HepG2 (cell line): Measurements from ENCODE around the gene CTIF. TPM values are rescaled to one million over a fixed set of nuclear protein-coding genes. Genes with fewer than 3 reads are reported as not detected.

Experiments used
- ATAC-seq: fragments of 200-7000 bp; cut with Tn5 transposase; 3 replicates; pipeline ENCODE4 v1.9.1; 2020; ENCODE audit warnings: mild to moderate bottlenecking, moderate library complexity
- BruUV-seq: library from RNA; stranded (reverse); fragments of 400-500 nt; replicated peaks from 2 replicates; lab custom pipeline; 2021; lab: Mats Ljungman, UMichigan
- CTCF ChIA-PET: fragments of 300-600 bp; formaldehyde crosslinking; extraction: SDS; loops from one replicate; lab custom pipeline; 2021; ENCODE audit warnings: low total read pairs, inconsistent platforms, low intra/inter-chr PET ratio; lab: Yijun Ruan, JAX
- POLR2A ChIA-PET: fragments of 350-600 bp; sonication (Branson Sonifier 250); formaldehyde crosslinking; loops from one replicate; lab custom pipeline; 2020; ENCODE audit warnings: antibody characterized with exemption, inconsistent platforms; lab: Yijun Ruan, JAX
- DNase-seq: peaks from one replicate; pipeline ENCODE4 v3.0.0-alpha.2; 2015; ENCODE audit warnings: low spot score
- FAIRE-seq: peaks from 3 replicates; lab custom pipeline; 2011; peaks lifted over from hg19 to GRCh38; lab: Jason Lieb, UNC
- H2AFZ ChIP-seq: one replicate; pipeline ENCODE4 v1.6.1; 2011; ENCODE audit warnings: low read length, inconsistent platforms
- H3K27ac ChIP-seq: fragments of 300-600 bp; 3 replicates; pipeline ENCODE4 v1.8.0; 2011; ENCODE audit warnings: mixed run types, mild to moderate bottlenecking, mixed read lengths, low read length, inconsistent platforms; ENCODE audit not compliant: insufficient read depth; ENCODE audit errors: extremely low read length
- H3K27me3 ChIP-seq, 2 experiments: fragments of 200-600 bp in 1 of 2; 2 replicates in 1 of 2; 3 replicates in 1 of 2; pipeline versions ENCODE4 v1.6.0 to v1.8.0; 2011; ENCODE audit warnings: low read length in 2 of 2, mild to moderate bottlenecking in 2 of 2, moderate library complexity in 2 of 2, inconsistent platforms in 1 of 2; ENCODE audit not compliant: insufficient read depth in 2 of 2, control insufficient read depth in 1 of 2
- H3K36me3 ChIP-seq, 2 experiments: fragments of 200-600 bp in 1 of 2; replicated peaks in 1 of 2; 2 replicates in 1 of 2; 3 replicates in 1 of 2; pipeline versions ENCODE4 v1.5.1 to v1.8.0; 2011; ENCODE audit warnings: low read length in 2 of 2, inconsistent platforms in 1 of 2; ENCODE audit not compliant: insufficient read depth in 2 of 2, control insufficient read depth in 1 of 2
- H3K4me1 ChIP-seq: 2 replicates; pipeline ENCODE4 v1.5.1; 2012; ENCODE audit warnings: low read length, inconsistent platforms; ENCODE audit not compliant: insufficient read depth
- H3K4me2 ChIP-seq: 2 replicates; pipeline ENCODE4 v1.6.0; 2011; ENCODE audit warnings: low read depth, low read length, inconsistent platforms
- H3K4me3 ChIP-seq, 3 experiments: fragments of 200-600 bp in 1 of 3; sonication (generic), shearing (Covaris generic) in 1 of 3; replicated peaks in 1 of 3; 2 replicates each; pipeline ENCODE4 v1.5.1; 2011 to 2016; ENCODE audit warnings: low read length in 3 of 3, inconsistent platforms in 2 of 3, low read depth in 2 of 3, mild to moderate bottlenecking in 2 of 3, control low read depth in 1 of 3, mixed read lengths in 1 of 3; ENCODE audit not compliant: insufficient read depth in 1 of 3
- H3K79me2 ChIP-seq: one replicate; pipeline ENCODE4 v1.6.1; 2011; ENCODE audit warnings: low read length, inconsistent platforms; ENCODE audit not compliant: insufficient read depth
- H3K9ac ChIP-seq: 2 replicates; pipeline ENCODE4 v1.6.0; 2011; ENCODE audit warnings: mild to moderate bottlenecking, low read depth, low read length, inconsistent platforms; ENCODE audit not compliant: insufficient read depth
- H3K9me3 ChIP-seq: 2 replicates; pipeline ENCODE4 v1.5.1; 2012; ENCODE audit warnings: mild to moderate bottlenecking, low read length
- H4K20me1 ChIP-seq: 2 replicates; pipeline ENCODE4 v1.6.0; 2011; ENCODE audit warnings: inconsistent platforms, mild to moderate bottlenecking, low read length, moderate library complexity; ENCODE audit not compliant: insufficient read depth
- ATF7 ChIP-seq, 2 experiments: fragments of 450-650 bp in 1 of 2; sonication (generic) in 1 of 2; formaldehyde crosslinking in 1 of 2; IDR thresholded peaks; 2 replicates each; pipeline versions ENCODE4 v1.4.0 to v1.6.1; 2016 to 2020; ENCODE audit warnings: antibody characterized with exemption in 1 of 2, mild to moderate bottlenecking in 1 of 2, missing genetic modification reagents in 1 of 2
- ATRX ChIP-seq: sonication (generic); formaldehyde crosslinking; IDR thresholded peaks from 2 replicates; pipeline ENCODE4 v1.4.0; 2020; ENCODE audit warnings: missing genetic modification reagents, borderline replicate concordance
- CHD4 ChIP-seq: fragments of 200-600 bp; sonication (generic); IDR thresholded peaks from 2 replicates; pipeline ENCODE4 v1.7.0; 2017; ENCODE audit warnings: mild to moderate bottlenecking, low read length, borderline replicate concordance
- CREB1 ChIP-seq, 2 experiments: fragments of 450-650 bp in 1 of 2; IDR thresholded peaks; 2 replicates each; pipeline ENCODE4 v1.6.1; 2016 to 2017; ENCODE audit warnings: control low read depth in 1 of 2, mild to moderate bottlenecking in 1 of 2, missing compliant biosample characterization in 1 of 2, missing genetic modification characterization in 1 of 2
- ETV6 ChIP-seq: sonication (generic); formaldehyde crosslinking; conservative IDR thresholded peaks from 2 replicates; pipeline ENCODE4 v1.4.0; 2020; ENCODE audit warnings: missing genetic modification reagents
- HNRNPUL1 ChIP-seq: fragments of 200-400 bp; formaldehyde crosslinking; IDR thresholded peaks from 2 replicates; pipeline ENCODE4 v1.6.1; 2017; ENCODE audit warnings: low read depth, mild to moderate bottlenecking, low read length, moderate library complexity
- NBN ChIP-seq: fragments of 450-650 bp; conservative IDR thresholded peaks from 2 replicates; pipeline ENCODE4 v1.6.1; 2017
- TBX3 ChIP-seq: fragments of 450-650 bp; IDR thresholded peaks from 2 replicates; pipeline ENCODE4 v1.6.1; 2017; ENCODE audit warnings: antibody characterized with exemption, mild to moderate bottlenecking, inconsistent platforms, borderline replicate concordance
- TCF12 ChIP-seq, 2 experiments: fragments of 450-650 bp in 1 of 2; sonication (generic) in 1 of 2; formaldehyde crosslinking in 1 of 2; IDR thresholded peaks; 2 replicates each; pipeline versions ENCODE4 v1.6.1 to v1.8.0; 2017 to 2022; ENCODE audit warnings: antibody characterized with exemption in 1 of 2, mild to moderate bottlenecking in 1 of 2, missing genetic modification reagents in 1 of 2, moderate library complexity in 1 of 2
- ZNF20 ChIP-seq: sonication (generic); formaldehyde crosslinking; IDR thresholded peaks from 2 replicates; pipeline ENCODE4 v1.4.0; 2020; ENCODE audit warnings: mild to moderate bottlenecking, moderate library complexity, missing genetic modification reagents
- ZNF264 ChIP-seq: sonication (generic); formaldehyde crosslinking; IDR thresholded peaks from 2 replicates; pipeline ENCODE4 v1.4.0; 2020; ENCODE audit warnings: missing genetic modification reagents
- ZNF446 ChIP-seq: sonication (generic); formaldehyde crosslinking; IDR thresholded peaks from 2 replicates; pipeline ENCODE4 v1.5.0; 2020; ENCODE audit warnings: mild to moderate bottlenecking, missing genetic modification reagents
- ZNF576 ChIP-seq: sonication (generic); formaldehyde crosslinking; IDR thresholded peaks from 2 replicates; pipeline ENCODE4 v1.4.0; 2020; ENCODE audit warnings: mild to moderate bottlenecking, missing genetic modification reagents
- ZNF589 ChIP-seq: sonication (generic); formaldehyde crosslinking; conservative IDR thresholded peaks from 2 replicates; pipeline ENCODE4 v1.8.0; 2022; ENCODE audit warnings: mild to moderate bottlenecking, moderate library complexity, missing genetic modification reagents
- ZNF709 ChIP-seq: sonication (generic); formaldehyde crosslinking; IDR thresholded peaks from 2 replicates; pipeline ENCODE4 v1.5.0; 2020; ENCODE audit warnings: mild to moderate bottlenecking, missing genetic modification reagents
- ZXDC ChIP-seq: sonication (generic); formaldehyde crosslinking; IDR thresholded peaks from 2 replicates; pipeline ENCODE4 v1.5.0; 2020; ENCODE audit warnings: mild to moderate bottlenecking, missing genetic modification reagents
- WGBS: methylation state at CpG from one replicate; pipeline ENCODE4 v1.1.6; 2017; ENCODE audit warnings: low lambda C conversion rate; 5-methylcytosine and 5-hydroxymethylcytosine counted together
- in situ Hi-C: cut with HindIII; loops from 2 replicates; pipeline ENCODE4 v1.10.0; 2017; ENCODE audit warnings: low pct_unique_long_range_greater_than_20kb; ENCODE audit not compliant: extremely low pct_ligation_motif_present
- intact Hi-C: fragments of 100-400 bp; cut with micrococcal nuclease; formaldehyde crosslinking; loops from one replicate; pipeline ENCODE4 v1.10.0; 2022; ENCODE audit not compliant: unreplicated experiment
- polyA plus RNA-seq, 8 experiments: library from polyadenylated mRNA; depleted of rRNA in 3 of 8; stranded (reverse) in 7 of 8; unstranded in 1 of 8; fragments of >200 nt; fragmentation: Illumina TruSeq in 4 of 8; extraction: Trizol in 4 of 8; gene quantifications; 2 replicates each; pipeline versions ENCODE4 v1.2.1 to v1.2.3, GENCODE V29; 2011 to 2016; ENCODE audit warnings: low read depth in 4 of 8, missing spikeins in 1 of 8, mixed read lengths in 1 of 8; ENCODE audit not compliant: insufficient read depth in 1 of 8
- total RNA-seq, 5 experiments: library from RNA; depleted of rRNA; stranded (reverse); fragments of >200 nt; fragmentation: Illumina TruSeq; extraction: Trizol; gene quantifications; 2 replicates each; pipeline ENCODE4 v1.2.3, GENCODE V29; 2016; ENCODE audit warnings: low read depth in 1 of 5
- TF ChIP-seq, protein P1 (sequence below): sonication (generic); formaldehyde crosslinking; IDR thresholded peaks from 2 replicates; pipeline ENCODE4 v1.4.0; 2020; ENCODE audit warnings: mild to moderate bottlenecking, missing genetic modification reagents
- TF ChIP-seq, protein P2 (sequence below): sonication (generic); formaldehyde crosslinking; conservative IDR thresholded peaks from 2 replicates; pipeline ENCODE4 v1.4.0; 2020; ENCODE audit warnings: missing genetic modification reagents

CTIF gene
- total and polyA plus RNA-seq, 2 of the 13 experiments (the other 11 are each of a cell fraction or from before 2014, with no cell fraction given): 18.2 to 28.0 TPM

DNA sequence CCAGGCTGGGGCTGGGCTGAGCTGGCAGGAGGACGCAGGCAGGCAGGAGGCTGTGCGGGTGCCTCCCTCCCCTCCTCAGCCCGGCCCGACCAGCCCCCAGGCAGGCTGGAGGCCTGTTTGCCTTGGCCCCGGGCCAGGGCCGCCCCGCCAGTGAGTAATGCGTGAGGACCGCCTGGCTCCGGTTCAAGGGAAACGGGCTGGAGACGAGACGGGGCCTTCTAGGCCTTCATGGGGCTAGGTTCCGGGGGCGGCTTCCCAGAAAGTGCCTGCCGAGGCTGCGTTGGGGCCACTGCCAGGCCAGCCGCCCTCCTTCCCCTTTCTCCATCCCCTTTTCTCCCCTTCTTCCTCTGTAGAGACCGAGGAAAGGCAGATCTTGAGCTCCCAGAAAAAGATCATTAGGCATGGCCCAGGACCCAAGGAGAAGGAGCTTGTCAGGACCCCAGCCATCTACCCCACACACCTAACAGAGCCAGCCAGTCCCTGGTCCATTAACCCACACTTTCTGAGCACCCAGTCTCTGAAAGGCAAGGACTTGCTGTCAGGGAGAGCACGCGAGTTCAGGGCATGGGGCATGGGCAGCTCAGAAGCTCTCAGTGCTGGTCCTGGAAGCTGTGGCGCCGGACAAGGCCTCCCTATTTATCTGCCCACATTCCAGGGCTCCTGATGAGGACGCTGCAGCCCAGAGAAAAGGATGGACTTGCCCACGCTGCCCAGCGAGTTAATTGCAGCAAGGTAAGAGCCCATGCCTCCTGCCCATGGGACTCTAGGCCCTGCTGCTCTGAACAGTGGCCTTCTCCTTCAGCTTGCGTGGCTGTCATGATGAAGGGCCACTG lies 363.4 kb downstream of the CTIF start:
- FAIRE-seq: peak; percentile 43
- peak overlapping the region; percentile 87 for H3K9ac ChIP-seq
- TF ChIP-seq CREB1 (IDR thresholded peaks at IDR 0.05): no peak
- TF ChIP-seq CREB1 (CRISPR knock-in tag; IDR thresholded peaks at IDR 0.05): no peak
- no peak for TF ChIP-seq ZNF446 (CRISPR knock-in tag)
- TF ChIP-seq, protein P1, sequence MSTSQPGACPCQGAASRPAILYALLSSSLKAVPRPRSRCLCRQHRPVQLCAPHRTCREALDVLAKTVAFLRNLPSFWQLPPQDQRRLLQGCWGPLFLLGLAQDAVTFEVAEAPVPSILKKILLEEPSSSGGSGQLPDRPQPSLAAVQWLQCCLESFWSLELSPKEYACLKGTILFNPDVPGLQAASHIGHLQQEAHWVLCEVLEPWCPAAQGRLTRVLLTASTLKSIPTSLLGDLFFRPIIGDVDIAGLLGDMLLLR (CRISPR knock-in tag): 0 out of 2 replicates have a peak, but pooled peaks have one; percentile 19
- TF ChIP-seq NBN: no peak
- no peak for TF ChIP-seq ATF7 (IDR thresholded peaks at IDR 0.05)
- TF ChIP-seq ATF7 (CRISPR knock-in tag; IDR thresholded peaks at IDR 0.05): no peak; the same call in none of the 2 replicates
- TF ChIP-seq ZNF576 (CRISPR knock-in tag): no peak
- peak; percentile 56; the same call in 1 of the 2 replicates for TF ChIP-seq ZNF709
- TF ChIP-seq ZXDC (CRISPR knock-in tag): 0 out of 2 replicates have a peak, but pooled peaks have one; percentile 58
- TF ChIP-seq, protein P2, sequence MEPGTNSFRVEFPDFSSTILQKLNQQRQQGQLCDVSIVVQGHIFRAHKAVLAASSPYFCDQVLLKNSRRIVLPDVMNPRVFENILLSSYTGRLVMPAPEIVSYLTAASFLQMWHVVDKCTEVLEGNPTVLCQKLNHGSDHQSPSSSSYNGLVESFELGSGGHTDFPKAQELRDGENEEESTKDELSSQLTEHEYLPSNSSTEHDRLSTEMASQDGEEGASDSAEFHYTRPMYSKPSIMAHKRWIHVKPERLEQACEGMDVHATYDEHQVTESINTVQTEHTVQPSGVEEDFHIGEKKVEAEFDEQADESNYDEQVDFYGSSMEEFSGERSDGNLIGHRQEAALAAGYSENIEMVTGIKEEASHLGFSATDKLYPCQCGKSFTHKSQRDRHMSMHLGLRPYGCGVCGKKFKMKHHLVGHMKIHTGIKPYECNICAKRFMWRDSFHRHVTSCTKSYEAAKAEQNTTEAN (CRISPR knock-in tag): no peak; the same call in 1 of the 2 replicates
- no peak for TF ChIP-seq ZNF589 (CRISPR knock-in tag)
- 0 out of 2 replicates have a peak, but pooled peaks have one; percentile 70 for TF ChIP-seq ZNF264 (CRISPR knock-in tag)
- TF ChIP-seq TCF12 (IDR thresholded peaks at IDR 0.05): no peak
- TF ChIP-seq TCF12 (CRISPR knock-in tag; IDR thresholded peaks at IDR 0.05): no peak; the same call in 1 of the 2 replicates
- TF ChIP-seq ATRX (CRISPR knock-in tag): no peak
- TF ChIP-seq CHD4: no peak
- TF ChIP-seq TBX3: no peak
- TF ChIP-seq ZNF20 (CRISPR knock-in tag): no peak
- no peak for TF ChIP-seq ETV6
- TF ChIP-seq HNRNPUL1: no peak

More for the DNA sequence above, 363.4 kb downstream of the CTIF start:
- ATAC-seq (peak; percentile 89), DNase-seq (peak; percentile 86)
- peak overlapping the region; percentile 78 for H3K27ac ChIP-seq
- H2AFZ ChIP-seq: no peak overlapping the region
- BruUV-seq: TSS peak; percentile 86
- peak overlapping the region; percentile 94 for H3K4me2 ChIP-seq
- no peaks in the 10 kb centered on the region for H3K36me3 ChIP-seq
- peak overlapping the region; percentile 51 to 73 (median 57); a peak in 5 of 6 replicates for H3K4me3 ChIP-seq
- intact Hi-C loops: loop anchor here (1.0 kb wide), 1 partner anchor 28 kb away; no protein-coding TSS in a partner anchor
- no peaks in the 10 kb centered on the region for H4K20me1 ChIP-seq
- POLR2A ChIA-PET: interaction anchor here (1.0 to 3.4 kb wide), 11 partner anchors 10 to 327 kb away, joined by 3 to 36 read pairs (median 4); no protein-coding TSS in a partner anchor
- H3K27me3 ChIP-seq: no peaks in the 10 kb centered on the region
- CTCF ChIA-PET: no interaction called here
- peaks cover 4% of the 10 kb centered on the region for H3K79me2 ChIP-seq
- H3K4me1 ChIP-seq: peaks cover 48% of the 10 kb centered on the region
- in situ Hi-C loops: loop anchor here (5.0 kb wide), 1 partner anchor 225 kb away; no protein-coding TSS in a partner anchor
- no peaks in the 10 kb centered on the region for H3K9me3 ChIP-seq
- 6% methylated on average over 10 of the region's 27 CpGs for WGBS
